Measurements from ENCODE around the gene VPS13D. TPM values are rescaled to one million over a fixed set of nuclear protein-coding genes. Genes with fewer than 3 reads are reported as not detected.

VPS13D gene
- total and polyA plus RNA-seq, 10 of the 15 experiments (the other 5 are each of a cell fraction or from before 2014, with no cell fraction given), result 1.4 to 16.9 (median 8.5) TPM

GRCh38 chr1:12397462-12398450 lies 167.9 kb downstream of the VPS13D start:
- intact Hi-C loops (cut with micrococcal nuclease; ENCODE audit: unreplicated experiment), result no loop called here
- H3K36me3 ChIP-seq (ENCODE audit: control insufficient read depth in 2 of 2, insufficient read depth in 2 of 2, low read length in 1 of 2), result peaks cover 0 to 4% of the 10 kb centered on the region in 2 experiments; a peak in 1 of 4 replicates
- H3K79me2 ChIP-seq (ENCODE audit: control insufficient read depth, insufficient read depth, low read length), result no peaks in the 10 kb centered on the region
- ATAC-seq, result no peak
- ChIA-PET POLR2A (no interaction called here), SMC1A (ENCODE audit: uncharacterized antibody, unreplicated experiment) (interaction anchor here (0.6 to 1.2 kb wide), 2 partner anchors 10 to 18 kb away, joined by 3 read pairs; no protein-coding TSS in a partner anchor), CTCF (interaction anchor here (0.9 kb wide), 2 partner anchors 25 to 77 kb away, joined by 3 to 4 read pairs; no protein-coding TSS in a partner anchor), RAD21 (ENCODE audit: unreplicated experiment) (no interaction called here)
- in situ Hi-C loops (cut with MboI), result no loop called here
- no TSS peak for BruUV-seq (replicated peaks)
- no peak for FAIRE-seq
- no peak for TF ChIP-seq PRDM15 (CRISPR knock-in tag; IDR thresholded peaks at IDR 0.05)
- H4K20me1 ChIP-seq (ENCODE audit: control insufficient read depth, insufficient read depth), result no peaks in the 10 kb centered on the region
- H3K4me2 ChIP-seq (ENCODE audit: control insufficient read depth, insufficient read depth), result no peak overlapping the region
- H3K9ac ChIP-seq (ENCODE audit: control insufficient read depth, insufficient read depth, low read length), result no peak overlapping the region
- no peaks in the 10 kb centered on the region for H3K27me3 ChIP-seq (replicated peaks in 1 of 2; ENCODE audit: control insufficient read depth in 2 of 2, insufficient read depth in 2 of 2, low read length in 1 of 2)
- no peaks in the 10 kb centered on the region for H3K9me3 ChIP-seq (replicated peaks; ENCODE audit: control insufficient read depth, insufficient read depth, low read length)
- DNase-seq (ENCODE audit: low read depth, low spot score), result no peak
- WGBS (ENCODE audit: insufficient coverage, insufficient replicate concordance, low lambda C conversion rate, missing lambda C conversion rate), result 84% methylated on average over 7 of the region's 7 CpGs
- H3K4me1 ChIP-seq (ENCODE audit: control insufficient read depth, insufficient read depth, low read length), result no peaks in the 10 kb centered on the region
- no peak overlapping the region for H2AFZ ChIP-seq (ENCODE audit: control insufficient read depth, low read depth, low read length)
- H3K4me3 ChIP-seq, result no peak overlapping the region
- H3K27ac ChIP-seq (ENCODE audit: control insufficient read depth, insufficient read depth), result no peak overlapping the region
